AG08395 (cell line): Measurements from ENCODE around the gene PRR20G.

Experiments
- DNase-seq: peaks from one replicate; pipeline ENCODE4 v3.0.0; 2012; ENCODE audit warnings: mixed read lengths, low spot score

Gene PRR20G

GRCh38 chr3:127263586-127264231, 24.1 kb downstream of the PRR20G start:
- no peak for DNase-seq

- DNase-seq = no peak
Measured at GRCh38 chr3:127263037-127263436, 24.8 kb downstream of the PRR20G start.

- no peak for DNase-seq
Measured at GRCh38 chr3:127262533-127262932, 25.3 kb downstream of the PRR20G start.

GRCh38 chr3:127261925-127262324, 25.9 kb downstream of the PRR20G start:
- DNase-seq = no peak

GRCh38 chr3:127260826-127261555, 26.9 kb downstream of the PRR20G start:
- DNase-seq = no peak

GRCh38 chr3:127260416-127260815, 27.4 kb downstream of the PRR20G start:
- DNase-seq = no peak

GRCh38 chr3:127259882-127260281, 28.0 kb downstream of the PRR20G start:
- DNase-seq = no peak

- DNase-seq = no peak
Measured at GRCh38 chr3:127258733-127259132, 29.1 kb downstream of the PRR20G start.

- no peak for DNase-seq
Measured at GRCh38 chr3:127257351-127257750, 30.5 kb downstream of the PRR20G start.

GRCh38 chr3:127256733-127257271, 31.0 kb downstream of the PRR20G start:
- DNase-seq = no peak

GRCh38 chr3:127256138-127256537, 31.7 kb downstream of the PRR20G start:
- no peak for DNase-seq

GRCh38 chr3:127255516-127255915, 32.3 kb downstream of the PRR20G start:
- no peak for DNase-seq

- DNase-seq = peak; percentile 22
Measured at GRCh38 chr3:127254730-127255129, 33.1 kb downstream of the PRR20G start.

- DNase-seq = no peak
Measured at GRCh38 chr3:127254033-127254644, 33.7 kb downstream of the PRR20G start.

- no peak for DNase-seq
Measured at GRCh38 chr3:127253491-127253890, 34.4 kb downstream of the PRR20G start.

- DNase-seq = no peak
Measured at GRCh38 chr3:127252446-127252845, 35.4 kb downstream of the PRR20G start.

- no peak for DNase-seq
Measured at GRCh38 chr3:127250032-127250431, 37.8 kb downstream of the PRR20G start.

GRCh38 chr3:127247292-127247691, 40.6 kb downstream of the PRR20G start:
- no peak for DNase-seq

- no peak for DNase-seq
Measured at GRCh38 chr3:127238602-127239001, 49.2 kb downstream of the PRR20G start.

GRCh38 chr3:127237835-127238234, 50.0 kb downstream of the PRR20G start:
- no peak for DNase-seq

GRCh38 chr3:127235706-127236105, 52.1 kb downstream of the PRR20G start:
- no peak for DNase-seq

GRCh38 chr3:127234778-127235177, 53.1 kb downstream of the PRR20G start:
- DNase-seq = no peak
